ENCODE measurements around the gene KIRREL3.

KIRREL3 gene

GRCh38 chr11:126700768-126701519, 299.6 kb downstream of the KIRREL3 start:
- no peak for DNase-seq

- no peak for DNase-seq
Observed at GRCh38 chr11:126698576-126698975, 302.0 kb downstream of the KIRREL3 start.

GRCh38 chr11:126697936-126698335, 302.6 kb downstream of the KIRREL3 start:
- DNase-seq, result no peak

- no peak for DNase-seq
Observed at GRCh38 chr11:126696982-126697381, 303.6 kb downstream of the KIRREL3 start.

- no peak for DNase-seq
Observed at GRCh38 chr11:126695293-126695692, 305.3 kb downstream of the KIRREL3 start.

GRCh38 chr11:126694065-126694625, 306.4 kb downstream of the KIRREL3 start:
- no peak for DNase-seq

- DNase-seq, result no peak
Observed at GRCh38 chr11:126687477-126687876, 313.1 kb downstream of the KIRREL3 start.

GRCh38 chr11:126686938-126687337, 313.6 kb downstream of the KIRREL3 start:
- no peak for DNase-seq

- no peak for DNase-seq
Observed at GRCh38 chr11:126683766-126684728, 316.5 kb downstream of the KIRREL3 start.

GRCh38 chr11:126682590-126682989, 318.0 kb downstream of the KIRREL3 start:
- DNase-seq, result no peak

- DNase-seq, result no peak
Observed at GRCh38 chr11:126680700-126681099, 319.9 kb downstream of the KIRREL3 start.

- no peak for DNase-seq
Observed at GRCh38 chr11:126680131-126680530, 320.4 kb downstream of the KIRREL3 start.

GRCh38 chr11:126679033-126679432, 321.5 kb downstream of the KIRREL3 start:
- DNase-seq, result no peak

- no peak for DNase-seq
Observed at GRCh38 chr11:126676536-126676935, 324.0 kb downstream of the KIRREL3 start.

GRCh38 chr11:126673319-126673718, 327.3 kb downstream of the KIRREL3 start:
- no peak for DNase-seq

GRCh38 chr11:126669416-126669815, 331.2 kb downstream of the KIRREL3 start:
- DNase-seq, result peak; percentile 19 to 39 (median 20)

- DNase-seq, result no peak
Observed at GRCh38 chr11:126664643-126665042, 335.9 kb downstream of the KIRREL3 start.

- no peak for DNase-seq
Observed at GRCh38 chr11:126663749-126664592, 336.6 kb downstream of the KIRREL3 start.

GRCh38 chr11:126662035-126662790, 338.4 kb downstream of the KIRREL3 start:
- no peak for DNase-seq

GRCh38 chr11:126660761-126661425, 339.7 kb downstream of the KIRREL3 start:
- no peak for DNase-seq

GRCh38 chr11:126660321-126660720, 340.2 kb downstream of the KIRREL3 start:
- no peak for DNase-seq

All from suppressor macrophage treated with lipopolysaccharide for 1 hour (primary cell).